ENCODE measurements around the gene NRROS.

The NRROS gene

DNA sequence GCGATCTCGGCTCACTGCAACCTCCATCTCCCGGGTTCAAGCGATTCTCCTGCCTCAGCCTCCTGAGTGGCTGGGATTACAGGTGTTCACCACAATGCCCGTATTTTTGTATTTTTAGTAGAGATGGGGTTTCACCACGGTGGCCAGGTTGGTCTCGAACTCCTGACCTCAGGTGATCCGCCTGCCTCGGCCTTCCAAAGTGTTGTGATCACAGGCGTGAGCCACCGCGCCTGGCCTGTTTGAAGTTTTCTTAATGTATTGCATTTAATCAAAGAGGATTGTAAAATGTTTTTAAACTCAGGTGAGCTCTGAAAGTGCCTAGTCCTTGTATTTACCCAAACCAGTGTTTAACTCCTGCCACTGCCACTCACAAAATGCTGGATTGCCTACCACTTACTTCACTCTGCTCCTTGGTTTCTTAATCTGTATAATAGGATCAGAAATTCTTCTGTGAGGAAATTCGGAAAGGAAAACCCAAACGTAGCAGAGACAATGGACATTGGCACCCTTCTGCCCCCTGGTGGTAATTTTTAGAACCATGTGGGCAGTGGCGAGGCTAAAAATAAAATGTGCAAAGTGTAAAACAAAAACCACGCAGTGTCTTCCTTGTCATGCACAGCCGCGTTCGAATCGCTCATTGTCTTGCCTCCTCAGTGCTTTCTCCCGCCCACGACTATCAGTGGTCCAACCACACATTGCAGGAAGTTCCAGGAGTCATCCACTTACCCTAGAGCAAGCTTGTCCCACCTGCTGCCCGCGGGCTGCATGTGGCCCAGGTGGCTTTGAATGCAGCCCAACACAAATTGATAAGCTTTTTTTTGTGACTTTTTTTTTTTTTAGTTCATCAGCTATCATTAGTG, 45.3 kb downstream of the NRROS start:
- peak; percentile 30 to 43 for DNase-seq (ENCODE audit: low read depth in 2 of 2)

DNA sequence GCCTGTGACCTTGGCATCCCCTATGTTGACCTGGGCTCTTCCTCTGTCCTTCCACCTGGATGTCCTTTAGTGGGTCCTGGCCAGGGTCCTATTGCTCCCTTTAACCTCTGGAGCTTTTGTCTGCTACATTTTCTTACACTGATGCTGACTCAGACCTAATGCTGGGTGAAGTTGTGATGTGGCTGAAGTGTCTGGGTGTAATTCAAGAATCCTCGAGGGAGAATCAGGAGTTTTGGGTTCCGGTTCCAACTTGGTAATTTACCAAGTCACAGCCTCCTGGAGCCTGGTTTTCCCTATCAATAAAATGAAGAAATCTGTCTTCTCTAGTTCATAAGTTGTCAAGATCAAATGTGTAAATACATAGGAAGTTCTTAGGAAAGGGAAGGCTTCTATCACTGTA, 46.9 kb downstream of the NRROS start:
- DNase-seq (ENCODE audit: low read depth in 2 of 2) = no peak

DNA sequence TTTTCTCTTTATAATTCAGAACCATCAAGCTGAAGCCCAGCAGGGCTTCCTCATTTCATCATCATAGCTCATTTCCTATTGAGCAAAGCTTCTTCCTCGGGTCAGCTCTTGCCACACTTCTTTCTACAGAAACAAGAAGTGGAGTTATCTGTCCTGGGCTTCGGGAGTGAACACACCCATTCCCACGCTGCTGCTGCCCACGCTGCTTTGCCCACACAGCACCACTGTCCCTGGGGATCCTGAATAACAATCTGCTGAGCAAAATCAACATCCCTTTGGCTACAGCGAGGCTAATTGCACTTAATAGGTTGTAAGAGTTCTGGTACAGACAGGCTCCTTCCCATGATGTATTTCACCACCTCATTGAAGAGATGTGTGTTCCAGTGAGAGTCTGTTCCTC, 48.9 kb downstream of the NRROS start:
- no peak for DNase-seq (ENCODE audit: low read depth in 2 of 2)

DNA sequence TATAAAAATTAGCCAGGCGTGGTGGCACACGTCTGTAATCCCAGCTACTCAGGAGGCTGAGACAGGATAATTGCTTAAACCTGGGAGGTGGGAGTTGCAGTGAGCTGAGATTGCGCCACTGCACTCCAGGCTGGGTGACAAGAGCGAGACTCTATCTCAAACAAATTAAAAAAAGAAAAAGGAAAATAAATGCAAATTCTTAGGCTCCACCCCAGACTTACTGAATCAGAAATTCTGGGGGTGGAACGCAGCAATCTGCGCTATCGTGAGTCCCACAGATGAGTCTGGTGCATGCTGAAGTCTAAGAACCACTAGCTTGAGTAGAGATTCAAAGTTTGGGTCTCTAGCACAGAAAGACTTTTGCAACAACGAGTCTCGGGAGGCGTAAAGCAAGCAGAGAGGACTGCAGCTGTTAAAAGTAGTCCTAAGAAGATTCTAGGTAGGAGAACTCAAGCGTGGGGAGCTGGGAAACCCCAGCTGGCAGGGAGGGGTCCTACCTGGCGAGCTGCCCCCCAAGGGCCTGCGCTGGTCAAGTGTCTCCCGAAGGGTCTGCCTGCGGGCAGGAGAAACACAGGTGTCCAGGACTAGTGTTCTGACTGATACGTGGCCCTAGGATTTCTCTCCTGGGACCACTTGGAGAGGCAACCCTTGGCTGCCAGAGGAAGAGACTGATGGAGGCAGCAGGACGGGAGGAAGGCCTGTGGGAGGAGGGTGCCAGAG, 50.6 kb downstream of the NRROS start:
- no peak for DNase-seq (ENCODE audit: low read depth in 2 of 2)

DNA sequence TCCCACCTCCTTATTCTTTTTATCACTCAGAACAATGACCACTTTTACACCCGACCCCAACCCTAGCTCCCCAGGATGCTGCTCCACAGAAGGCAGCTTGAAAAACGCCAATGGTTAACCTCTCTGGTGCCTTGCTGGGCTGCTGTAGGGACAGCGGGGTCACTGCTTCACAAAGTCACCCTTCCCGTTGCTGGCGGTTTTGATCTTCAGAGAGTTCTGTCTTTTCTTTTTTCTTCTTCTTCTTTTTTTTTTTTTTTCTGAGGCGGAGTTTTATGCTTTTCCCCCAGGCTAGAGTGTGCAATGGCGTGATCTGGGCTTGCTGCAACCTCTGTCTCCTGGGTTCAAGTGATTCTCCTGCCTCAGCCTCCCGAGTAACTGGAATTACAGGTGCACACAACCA, 51.9 kb downstream of the NRROS start:
- no peak for DNase-seq (ENCODE audit: low read depth in 2 of 2)

DNA sequence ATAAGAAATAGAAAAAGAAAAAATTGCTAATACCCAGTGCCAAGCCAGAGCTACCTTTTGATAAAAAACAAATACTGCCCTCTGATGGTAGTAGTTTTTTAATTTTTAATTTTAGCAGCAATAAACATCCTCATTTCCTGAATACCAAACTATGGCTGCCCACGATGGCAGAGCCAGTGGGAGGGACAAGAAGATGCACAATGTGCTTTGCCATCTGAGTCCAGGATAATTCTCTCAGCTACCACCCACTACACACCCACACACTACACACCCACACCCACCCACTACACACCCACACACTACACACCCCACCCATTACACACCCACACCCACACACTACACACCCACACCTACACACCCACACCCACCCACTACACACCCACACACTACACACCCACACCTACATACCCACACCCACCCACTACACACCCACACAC, 54.7 kb downstream of the NRROS start:
- no peak for DNase-seq (ENCODE audit: low read depth in 2 of 2)

DNA sequence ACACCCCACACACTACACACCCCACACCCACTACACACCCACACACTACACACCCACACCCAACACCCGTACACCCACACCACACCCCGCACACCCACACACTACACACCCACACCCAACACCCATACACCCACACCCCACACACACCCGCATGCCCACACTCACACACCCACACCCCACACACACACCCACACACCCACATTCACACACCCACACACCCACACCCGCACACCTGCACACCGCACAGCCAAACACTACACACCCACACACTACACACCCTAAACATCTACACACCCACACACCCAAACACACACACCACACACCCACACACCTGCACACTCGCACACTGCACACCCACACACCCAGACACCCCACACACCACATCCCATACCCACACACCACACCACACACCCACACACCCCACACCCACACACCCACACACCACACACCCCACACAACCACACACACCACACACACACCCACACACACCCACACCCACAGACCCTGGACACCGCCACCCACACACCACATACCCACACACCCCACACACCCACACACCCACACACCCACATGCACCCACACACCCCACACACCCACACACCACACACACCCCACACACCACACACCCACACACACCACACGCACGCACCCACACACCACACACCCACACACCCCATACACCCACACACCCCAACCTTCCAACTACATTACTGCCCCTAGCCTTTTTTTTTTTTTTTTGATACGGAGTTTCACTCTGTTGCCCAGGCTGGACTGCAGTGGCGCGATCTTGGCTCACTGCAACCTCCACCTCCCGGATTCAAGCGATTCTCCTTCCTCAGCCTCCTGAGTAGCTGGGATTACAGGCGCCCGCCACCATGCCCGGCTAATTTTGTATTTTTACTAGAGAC, 55.7 kb downstream of the NRROS start:
- DNase-seq (ENCODE audit: low read depth in 2 of 2) = no peak

DNA sequence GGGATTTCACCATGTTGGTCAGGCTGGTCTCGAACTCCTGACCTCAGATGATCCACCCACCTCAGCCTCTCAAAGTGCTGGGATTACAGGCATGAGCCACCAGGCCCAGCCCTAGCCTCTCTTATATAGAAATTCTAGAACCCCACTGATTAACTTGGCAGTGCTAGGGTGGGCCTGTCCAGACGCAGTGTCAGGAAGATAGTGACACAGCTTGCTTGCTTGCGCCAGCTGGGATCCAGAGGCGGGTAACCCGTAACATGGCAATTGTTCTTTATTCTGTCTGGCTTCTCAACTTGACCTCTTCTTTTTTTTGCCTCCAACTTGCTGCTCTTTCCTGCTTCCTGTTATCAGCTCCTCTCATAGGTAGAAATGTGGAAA, 56.3 kb downstream of the NRROS start:
- DNase-seq (ENCODE audit: low read depth in 2 of 2) = no peak

DNA sequence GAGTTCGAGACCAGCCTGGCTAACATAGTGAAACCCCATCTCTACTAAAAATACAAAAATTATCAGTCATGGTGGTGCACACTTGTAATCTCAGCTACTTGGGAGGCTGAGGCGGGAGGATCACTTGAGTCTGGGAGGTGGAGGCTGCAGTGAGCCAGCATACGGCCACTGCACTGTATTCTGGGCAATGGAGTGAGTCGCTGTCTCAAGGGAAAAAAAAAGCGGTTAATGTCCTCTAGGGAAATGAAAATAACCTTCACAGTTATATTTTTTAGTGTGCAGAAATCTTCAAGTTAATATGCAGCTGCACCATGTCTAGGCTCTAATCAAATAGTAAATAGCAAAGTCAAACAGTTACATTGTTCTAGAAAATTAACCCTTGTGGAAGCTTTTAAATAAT, 57.8 kb downstream of the NRROS start:
- no peak for DNase-seq (ENCODE audit: low read depth in 2 of 2)

DNA sequence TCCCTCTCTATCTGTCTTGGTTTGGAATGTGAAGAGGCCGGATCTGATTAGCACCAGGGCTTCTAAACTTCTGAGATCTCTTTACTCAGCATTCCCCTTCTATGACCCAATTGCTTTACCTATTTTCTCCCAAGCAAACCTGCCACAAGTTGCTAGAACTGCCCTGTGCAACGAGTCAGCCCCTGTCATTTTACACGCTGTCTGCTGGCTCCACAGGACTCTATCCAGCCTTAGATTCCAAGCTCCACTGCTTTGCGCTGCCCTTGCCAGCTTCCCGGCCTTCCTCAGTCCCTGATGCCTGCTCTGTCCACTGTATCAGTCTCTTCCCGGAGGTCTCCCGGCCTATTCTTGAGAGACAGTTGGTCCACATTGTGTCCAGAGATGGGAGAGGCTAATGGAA, 60.3 kb downstream of the NRROS start:
- no peak for DNase-seq (ENCODE audit: low read depth in 2 of 2)

DNA sequence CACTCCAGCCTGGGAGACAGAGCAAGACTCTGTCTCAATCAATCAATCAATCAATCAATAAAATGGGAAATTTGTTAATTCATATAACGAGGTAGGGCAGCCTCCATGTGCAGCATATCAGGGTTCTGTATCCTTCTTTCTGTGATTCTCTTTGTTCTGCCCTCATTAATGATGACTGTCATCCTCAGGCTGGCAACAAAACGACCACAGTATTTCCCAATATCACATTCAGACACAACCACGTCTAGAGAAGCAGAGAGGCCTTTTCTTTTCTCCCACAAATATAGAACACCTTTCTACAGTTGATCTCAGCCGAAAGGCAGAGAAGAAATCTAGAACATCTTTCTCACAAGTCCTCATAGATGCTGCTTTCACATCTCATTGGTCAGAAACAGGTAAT, 61.3 kb downstream of the NRROS start:
- DNase-seq (ENCODE audit: low read depth in 2 of 2) = no peak

DNA sequence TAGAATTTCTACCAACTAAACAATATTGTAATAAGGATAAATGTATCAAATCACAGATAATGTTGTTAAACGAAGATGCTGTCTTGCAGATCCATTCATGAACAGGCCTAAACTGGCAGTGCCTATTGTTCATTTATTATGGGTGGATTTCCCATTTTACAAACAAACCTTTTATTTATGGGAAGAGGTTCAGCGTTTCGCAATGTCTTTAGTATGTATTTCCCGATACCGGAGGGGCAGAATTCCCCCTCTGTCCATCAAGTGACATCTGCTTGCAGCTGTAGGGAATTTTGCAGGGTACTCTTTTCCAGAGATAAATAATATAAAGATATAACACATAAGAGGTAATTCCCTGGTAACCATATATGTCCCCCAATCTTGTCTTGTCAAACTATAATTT, 66.8 kb downstream of the NRROS start:
- DNase-seq (ENCODE audit: low read depth in 2 of 2) = no peak

DNA sequence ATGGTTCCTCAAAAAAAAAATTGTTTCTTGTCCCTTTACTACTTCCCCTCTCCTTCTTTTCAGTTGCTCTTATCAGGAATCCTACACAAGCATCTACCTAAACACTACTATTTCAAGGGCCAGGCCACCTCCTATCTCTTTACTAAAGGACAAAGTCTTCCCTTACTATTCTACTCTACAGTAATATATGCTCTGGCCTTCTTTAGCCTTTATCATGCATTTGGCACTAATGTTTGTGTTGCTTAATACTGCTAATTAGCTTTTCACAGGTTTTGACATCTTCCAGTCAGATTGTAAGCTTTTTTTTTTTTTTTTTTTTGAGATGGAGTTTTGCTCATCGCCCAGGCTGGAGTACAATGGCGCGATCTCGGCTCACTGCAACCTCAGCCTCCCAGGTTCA, 67.2 kb downstream of the NRROS start:
- no peak for DNase-seq (ENCODE audit: low read depth in 2 of 2)

DNA sequence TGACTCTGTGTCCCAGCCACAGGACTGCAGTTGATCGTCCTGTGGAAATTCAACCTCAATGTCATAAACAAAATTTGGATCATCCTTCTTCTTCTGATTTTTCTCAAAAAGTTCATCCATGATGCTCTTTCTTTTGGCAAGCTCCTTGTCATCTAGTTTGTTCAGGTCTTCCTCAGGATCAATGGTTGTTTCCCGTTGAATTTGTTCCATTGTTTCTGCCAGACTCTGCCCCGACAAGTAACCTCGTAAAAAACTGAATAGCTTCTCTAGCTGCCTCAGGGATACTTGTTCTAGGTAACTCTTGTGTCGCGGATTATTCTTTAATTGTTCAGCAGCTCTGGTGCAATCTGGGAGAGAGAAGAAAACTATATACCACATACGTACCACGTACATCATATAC, 68.1 kb downstream of the NRROS start:
- DNase-seq (ENCODE audit: low read depth in 2 of 2) = no peak

DNA sequence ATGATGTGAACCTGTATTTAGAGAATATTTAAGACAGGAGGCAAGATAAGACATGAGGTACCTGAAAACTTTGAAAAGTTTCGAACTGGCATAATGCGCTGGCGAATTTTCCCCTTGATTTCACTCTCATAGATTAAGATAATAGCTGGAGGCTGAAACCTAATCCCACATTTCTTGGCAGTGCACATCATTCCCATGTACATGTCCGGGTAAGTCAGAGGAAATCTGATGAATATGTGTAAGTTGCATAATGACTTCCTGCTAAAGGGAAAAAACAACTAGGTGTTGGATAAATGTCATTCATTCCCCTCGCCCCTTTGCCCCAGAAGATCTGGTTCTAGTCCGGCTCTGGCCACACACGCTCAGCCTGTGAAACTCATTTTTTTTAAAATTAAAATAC, 69.0 kb downstream of the NRROS start:
- no peak for DNase-seq (ENCODE audit: low read depth in 2 of 2)

Data from stimulated activated CD8-positive, alpha-beta memory T cell treated with anti-CD3 and anti-CD28 coated beads, Interleukin-15, amount 100 ng/mL, for 4 hours (primary cell).